ENCODE measurements around the gene IGLL5.

Gene IGLL5

DNA sequence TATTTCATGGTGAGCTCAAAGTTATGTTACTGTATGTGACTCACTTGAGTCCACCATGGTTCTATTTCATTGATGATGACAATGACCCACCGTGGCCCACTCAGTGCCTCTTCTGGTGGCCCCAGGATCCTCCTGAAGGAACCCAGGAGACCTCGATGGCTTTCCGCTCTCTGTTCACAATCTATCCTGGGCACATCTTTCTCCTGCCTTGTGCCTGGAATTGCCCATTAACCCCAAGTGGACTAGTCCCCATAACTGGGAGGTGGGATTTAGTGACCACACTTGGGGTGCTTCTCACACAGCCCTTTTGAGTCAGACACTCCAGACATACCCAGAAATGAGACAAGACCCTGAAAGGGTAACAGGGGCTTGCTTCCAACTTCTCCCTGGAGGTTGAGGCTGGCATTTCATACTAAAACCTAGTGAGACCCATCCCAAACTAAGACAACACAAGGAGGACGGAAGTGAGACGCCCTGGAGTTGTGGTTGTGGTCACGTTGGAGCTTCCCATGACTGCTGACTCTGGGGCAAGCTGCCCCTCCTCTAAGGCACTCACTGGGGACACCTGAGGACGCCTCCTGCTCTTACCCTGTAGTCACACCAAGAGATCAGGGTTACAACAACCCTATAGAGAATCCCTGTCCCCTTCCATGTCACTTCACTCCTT is 22.1 kb downstream of the IGLL5 start:
- H3K4ac ChIP-seq (ENCODE audit: low read depth, low read length), result no peak overlapping the region
- H3K4me3 ChIP-seq (ENCODE audit: low read length), result no peak overlapping the region
- no peak overlapping the region for H3K4me2 ChIP-seq (ENCODE audit: low read length)
- no peak overlapping the region for H3K9ac ChIP-seq (ENCODE audit: low read length)
- H4K8ac ChIP-seq (ENCODE audit: low read depth, low read length), result no peak overlapping the region
- no peak overlapping the region for H2AK5ac ChIP-seq (ENCODE audit: low read length)
- DNase-seq, result no peak
- H3K23ac ChIP-seq (ENCODE audit: low read length), result no peak overlapping the region
- H2BK120ac ChIP-seq (ENCODE audit: low read depth, low read length), result no peak overlapping the region
- no peak overlapping the region for H3K18ac ChIP-seq (ENCODE audit: low read length)
- no peak overlapping the region for H2BK5ac ChIP-seq (ENCODE audit: low read length)
- H3K79me2 ChIP-seq (ENCODE audit: control insufficient read depth, insufficient read depth, low read length), result no peaks in the 10 kb centered on the region
- no peaks in the 10 kb centered on the region for H3K79me1 ChIP-seq (ENCODE audit: low read length)
- no peak overlapping the region for H4K5ac ChIP-seq (ENCODE audit: low read length)
- H3K36me3 ChIP-seq (ENCODE audit: control insufficient read depth, insufficient read depth, low read length), result no peaks in the 10 kb centered on the region
- no peak overlapping the region for H3K56ac ChIP-seq (ENCODE audit: low read length)
- WGBS (ENCODE audit: extremely low coverage, insufficient coverage, low lambda C conversion rate), result no CpG with 5 or more reads among the region's 7 CpGs
- no peaks in the 10 kb centered on the region for H3K27me3 ChIP-seq (ENCODE audit: insufficient read depth, low read length, poor library complexity)
- no peak overlapping the region for H3K27ac ChIP-seq (ENCODE audit: low read depth, low read length)
- no peaks in the 10 kb centered on the region for H3K4me1 ChIP-seq (ENCODE audit: control insufficient read depth, low read depth, low read length)
- H2BK15ac ChIP-seq (replicated peaks; ENCODE audit: low read depth), result no peak overlapping the region

DNA sequence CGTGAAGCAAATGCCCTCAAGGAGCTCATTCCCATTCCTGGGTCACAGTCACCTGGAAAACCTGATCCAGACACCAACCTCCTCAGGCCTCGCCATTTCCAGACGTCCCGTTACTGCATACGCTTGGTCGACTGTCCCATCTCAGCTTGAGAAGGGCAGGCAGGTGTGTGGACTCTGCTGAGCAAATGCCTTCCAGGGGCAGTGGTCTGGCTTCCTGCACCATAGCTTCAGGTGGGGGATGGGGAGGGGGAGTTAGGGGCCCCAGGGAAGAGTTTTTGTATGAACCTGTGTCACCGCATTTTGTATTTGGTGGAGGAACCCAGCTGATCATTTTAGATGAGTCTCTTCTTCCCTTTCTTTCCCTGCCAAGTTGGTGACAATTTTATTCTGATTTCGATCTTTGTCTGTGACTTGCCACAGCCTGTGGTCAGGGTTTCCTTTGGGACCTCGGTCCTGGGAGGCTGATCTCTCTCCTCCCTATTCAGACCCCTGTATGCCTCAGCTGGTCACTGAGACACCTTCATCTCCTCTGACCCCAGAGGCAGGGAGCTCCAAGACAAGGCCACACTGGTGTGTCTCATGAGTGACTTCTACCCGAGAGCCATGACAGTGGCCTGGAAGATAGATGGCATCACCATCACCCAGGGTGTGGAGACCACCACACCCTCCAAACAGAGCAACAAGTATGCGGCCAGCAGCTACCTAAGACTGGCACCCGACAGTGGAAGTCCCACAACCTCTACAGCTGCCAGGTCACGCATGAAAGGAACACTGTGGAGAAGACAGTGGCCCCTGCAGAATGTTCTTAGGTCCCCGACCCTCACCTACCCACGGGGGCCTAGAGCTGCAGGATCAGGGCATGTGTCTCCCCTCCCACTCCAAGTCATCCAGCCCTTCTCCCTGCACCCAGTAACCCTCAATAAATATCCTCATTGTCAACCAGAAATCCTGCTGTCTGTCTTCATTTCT is 22.9 kb downstream of the IGLL5 start:
- Histone ChIP-seq H2BK5ac (ENCODE audit: low read length) (no peak overlapping the region), H3K79me1 (ENCODE audit: low read length) (no peaks in the 10 kb centered on the region), H3K9ac (ENCODE audit: low read length) (no peak overlapping the region), H3K18ac (ENCODE audit: low read length) (no peak overlapping the region), H3K36me3 (ENCODE audit: control insufficient read depth, insufficient read depth, low read length) (no peaks in the 10 kb centered on the region), H2BK15ac (replicated peaks; ENCODE audit: low read depth) (no peak overlapping the region), H3K4me3 (ENCODE audit: low read length) (no peak overlapping the region), H4K5ac (ENCODE audit: low read length) (no peak overlapping the region), H3K4ac (ENCODE audit: low read depth, low read length) (no peak overlapping the region), H2AK5ac (ENCODE audit: low read length) (no peak overlapping the region), H3K79me2 (ENCODE audit: control insufficient read depth, insufficient read depth, low read length) (no peaks in the 10 kb centered on the region), H3K56ac (ENCODE audit: low read length) (no peak overlapping the region), H3K27me3 (ENCODE audit: insufficient read depth, low read length, poor library complexity) (no peaks in the 10 kb centered on the region), H3K4me1 (ENCODE audit: control insufficient read depth, low read depth, low read length) (no peaks in the 10 kb centered on the region), H2BK120ac (ENCODE audit: low read depth, low read length) (no peak overlapping the region), H3K27ac (ENCODE audit: low read depth, low read length) (no peak overlapping the region), H4K8ac (ENCODE audit: low read depth, low read length) (no peak overlapping the region), H3K23ac (ENCODE audit: low read length) (no peak overlapping the region), H3K4me2 (ENCODE audit: low read length) (no peak overlapping the region)
- WGBS (ENCODE audit: extremely low coverage, insufficient coverage, low lambda C conversion rate), result no CpG with 5 or more reads among the region's 15 CpGs
- DNase-seq, result no peak

DNA sequence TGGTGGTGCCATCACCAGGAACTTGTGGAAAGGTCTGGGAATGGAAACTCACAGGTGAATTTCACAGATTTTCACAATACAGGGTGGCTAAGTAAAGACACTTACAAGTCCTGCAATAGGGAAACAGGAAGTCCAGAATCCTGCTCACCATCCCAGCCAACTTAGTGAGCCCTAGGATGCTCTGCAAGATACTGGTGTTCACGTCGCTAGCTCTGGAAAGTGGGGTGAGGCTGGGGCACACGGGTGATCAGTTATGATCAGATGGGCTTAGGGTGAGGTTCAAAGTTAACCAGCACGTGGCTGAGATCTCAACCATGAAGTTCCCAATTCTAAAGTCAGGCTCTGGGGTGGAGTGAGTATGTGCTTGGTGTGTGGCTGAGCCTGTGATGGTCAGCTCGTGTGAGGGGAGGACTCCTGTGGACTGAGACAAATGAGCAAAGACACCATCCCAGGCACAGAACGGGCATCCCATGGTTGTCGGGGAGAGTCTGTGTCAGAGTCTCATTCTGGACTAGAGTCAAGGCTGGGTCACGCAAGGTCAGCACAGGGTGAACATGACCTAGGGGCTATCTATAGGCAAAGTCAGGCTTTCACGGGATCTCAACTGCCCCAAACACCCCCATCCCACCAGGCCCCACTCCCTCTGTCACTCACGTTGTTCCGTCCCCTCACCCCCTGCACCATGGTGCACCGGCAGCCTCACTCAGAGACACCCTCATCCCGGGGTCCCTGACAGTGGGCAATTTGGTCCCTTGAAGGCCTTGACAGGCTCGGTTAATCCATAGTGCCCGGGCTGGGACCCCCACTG is 23.9 kb downstream of the IGLL5 start:
- Histone ChIP-seq H4K8ac (ENCODE audit: low read depth, low read length) (no peak overlapping the region), H2BK120ac (ENCODE audit: low read depth, low read length) (no peak overlapping the region), H3K9ac (ENCODE audit: low read length) (no peak overlapping the region), H3K27ac (ENCODE audit: low read depth, low read length) (no peak overlapping the region), H3K23ac (ENCODE audit: low read length) (no peak overlapping the region), H3K36me3 (ENCODE audit: control insufficient read depth, insufficient read depth, low read length) (no peaks in the 10 kb centered on the region), H3K4me2 (ENCODE audit: low read length) (no peak overlapping the region), H3K27me3 (ENCODE audit: insufficient read depth, low read length, poor library complexity) (no peaks in the 10 kb centered on the region), H3K18ac (ENCODE audit: low read length) (no peak overlapping the region), H3K56ac (ENCODE audit: low read length) (no peak overlapping the region), H3K4me1 (ENCODE audit: control insufficient read depth, low read depth, low read length) (no peaks in the 10 kb centered on the region), H2BK5ac (ENCODE audit: low read length) (no peak overlapping the region), H2AK5ac (ENCODE audit: low read length) (no peak overlapping the region), H3K79me1 (ENCODE audit: low read length) (no peaks in the 10 kb centered on the region), H3K79me2 (ENCODE audit: control insufficient read depth, insufficient read depth, low read length) (no peaks in the 10 kb centered on the region), H3K4me3 (ENCODE audit: low read length) (no peak overlapping the region), H3K4ac (ENCODE audit: low read depth, low read length) (no peak overlapping the region), H4K5ac (ENCODE audit: low read length) (no peak overlapping the region), H2BK15ac (replicated peaks; ENCODE audit: low read depth) (no peak overlapping the region)
- DNase-seq, result no peak
- WGBS (ENCODE audit: extremely low coverage, insufficient coverage, low lambda C conversion rate), result no CpG with 5 or more reads among the region's 15 CpGs

DNA sequence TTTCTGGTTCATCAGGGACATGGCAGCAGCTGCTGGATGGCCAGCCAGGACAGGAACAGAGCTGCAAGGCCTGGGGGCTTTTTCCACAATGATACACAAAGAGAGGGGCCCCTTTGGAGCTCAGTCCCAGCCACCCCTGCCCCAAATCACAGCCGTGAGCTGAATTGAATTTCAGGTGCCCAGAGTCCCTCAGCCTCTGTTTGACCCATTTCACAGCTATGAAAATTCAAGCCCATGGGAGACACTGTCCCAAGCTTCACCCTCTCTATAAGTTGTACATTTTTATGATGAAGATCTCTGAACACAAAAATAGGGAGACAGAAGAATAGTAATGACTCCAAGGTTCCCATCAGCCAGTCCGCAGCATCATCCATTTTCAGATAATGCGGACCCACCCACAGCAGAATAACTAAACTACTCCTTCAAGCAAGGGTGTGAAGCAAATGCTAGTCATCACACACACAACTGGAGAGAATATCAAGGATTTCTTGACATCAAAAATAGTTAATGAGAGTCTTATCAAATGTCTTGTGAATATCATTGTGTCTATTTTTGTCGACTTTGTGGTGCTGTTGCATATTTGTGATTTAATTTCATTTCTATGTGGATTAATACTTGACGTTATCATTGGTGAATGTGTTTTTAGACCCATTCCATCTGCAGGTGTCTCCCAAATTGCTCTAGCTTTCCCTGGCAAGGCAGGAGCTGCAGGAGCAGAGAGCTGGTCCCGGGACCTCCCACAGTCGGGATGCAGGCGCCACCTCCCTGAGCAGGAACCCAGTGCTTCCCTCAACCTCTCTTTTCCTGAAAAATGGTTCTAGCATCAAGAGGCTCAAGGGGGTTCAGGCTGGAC is 24.7 kb downstream of the IGLL5 start:
- Histone ChIP-seq H3K4me1 (ENCODE audit: control insufficient read depth, low read depth, low read length) (no peaks in the 10 kb centered on the region), H3K9ac (ENCODE audit: low read length) (no peak overlapping the region), H3K79me2 (ENCODE audit: control insufficient read depth, insufficient read depth, low read length) (no peaks in the 10 kb centered on the region), H3K79me1 (ENCODE audit: low read length) (no peaks in the 10 kb centered on the region), H3K18ac (ENCODE audit: low read length) (no peak overlapping the region), H4K5ac (ENCODE audit: low read length) (no peak overlapping the region), H4K8ac (ENCODE audit: low read depth, low read length) (no peak overlapping the region), H3K27me3 (ENCODE audit: insufficient read depth, low read length, poor library complexity) (no peaks in the 10 kb centered on the region), H3K56ac (ENCODE audit: low read length) (no peak overlapping the region), H3K4me2 (ENCODE audit: low read length) (no peak overlapping the region), H3K36me3 (ENCODE audit: control insufficient read depth, insufficient read depth, low read length) (no peaks in the 10 kb centered on the region), H3K4ac (ENCODE audit: low read depth, low read length) (no peak overlapping the region), H3K23ac (ENCODE audit: low read length) (no peak overlapping the region), H2BK120ac (ENCODE audit: low read depth, low read length) (no peak overlapping the region), H3K27ac (ENCODE audit: low read depth, low read length) (no peak overlapping the region), H3K4me3 (ENCODE audit: low read length) (no peak overlapping the region), H2BK15ac (replicated peaks; ENCODE audit: low read depth) (no peak overlapping the region), H2AK5ac (ENCODE audit: low read length) (no peak overlapping the region), H2BK5ac (ENCODE audit: low read length) (no peak overlapping the region)
- no peak for DNase-seq
- no CpG with 5 or more reads among the region's 8 CpGs for WGBS (ENCODE audit: extremely low coverage, insufficient coverage, low lambda C conversion rate)

DNA sequence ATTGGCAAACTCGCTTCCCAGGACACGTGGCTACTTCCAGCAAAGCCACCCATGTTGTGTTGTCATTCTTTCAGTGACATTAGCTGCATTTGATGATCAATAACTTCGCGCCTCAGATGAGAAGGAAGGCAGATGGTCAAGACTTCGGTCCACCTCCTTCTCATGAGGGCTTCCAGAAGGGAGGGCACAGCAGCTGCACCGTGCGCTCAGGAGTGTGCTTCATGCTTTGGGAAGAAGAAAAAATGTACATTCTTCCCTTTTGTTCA is 25.3 kb downstream of the IGLL5 start:
- Histone ChIP-seq H3K79me1 (ENCODE audit: low read length) (no peaks in the 10 kb centered on the region), H3K56ac (ENCODE audit: low read length) (no peak overlapping the region), H3K4me3 (ENCODE audit: low read length) (no peak overlapping the region), H3K27me3 (ENCODE audit: insufficient read depth, low read length, poor library complexity) (no peaks in the 10 kb centered on the region), H3K27ac (ENCODE audit: low read depth, low read length) (no peak overlapping the region), H3K23ac (ENCODE audit: low read length) (no peak overlapping the region), H3K9ac (ENCODE audit: low read length) (no peak overlapping the region), H3K79me2 (ENCODE audit: control insufficient read depth, insufficient read depth, low read length) (no peaks in the 10 kb centered on the region), H4K8ac (ENCODE audit: low read depth, low read length) (no peak overlapping the region), H2BK120ac (ENCODE audit: low read depth, low read length) (no peak overlapping the region), H3K18ac (ENCODE audit: low read length) (no peak overlapping the region), H2AK5ac (ENCODE audit: low read length) (no peak overlapping the region), H3K4me1 (ENCODE audit: control insufficient read depth, low read depth, low read length) (no peaks in the 10 kb centered on the region), H3K4ac (ENCODE audit: low read depth, low read length) (no peak overlapping the region), H3K4me2 (ENCODE audit: low read length) (no peak overlapping the region), H2BK15ac (replicated peaks; ENCODE audit: low read depth) (no peak overlapping the region), H2BK5ac (ENCODE audit: low read length) (no peak overlapping the region), H4K5ac (ENCODE audit: low read length) (no peak overlapping the region), H3K36me3 (ENCODE audit: control insufficient read depth, insufficient read depth, low read length) (no peaks in the 10 kb centered on the region)
- WGBS (ENCODE audit: extremely low coverage, insufficient coverage, low lambda C conversion rate), result no CpG with 5 or more reads among the region's 7 CpGs
- DNase-seq, result no peak
